Measurements from ENCODE around the gene RAE1. TPM values are rescaled to one million over a fixed set of nuclear protein-coding genes. Genes with fewer than 3 reads are reported as not detected.

RAE1 gene
- total and polyA plus RNA-seq, 2 donors (not counting 3 experiments of a cell fraction or from before 2014, with no cell fraction given) = 34.1 to 55.8 TPM

DNA sequence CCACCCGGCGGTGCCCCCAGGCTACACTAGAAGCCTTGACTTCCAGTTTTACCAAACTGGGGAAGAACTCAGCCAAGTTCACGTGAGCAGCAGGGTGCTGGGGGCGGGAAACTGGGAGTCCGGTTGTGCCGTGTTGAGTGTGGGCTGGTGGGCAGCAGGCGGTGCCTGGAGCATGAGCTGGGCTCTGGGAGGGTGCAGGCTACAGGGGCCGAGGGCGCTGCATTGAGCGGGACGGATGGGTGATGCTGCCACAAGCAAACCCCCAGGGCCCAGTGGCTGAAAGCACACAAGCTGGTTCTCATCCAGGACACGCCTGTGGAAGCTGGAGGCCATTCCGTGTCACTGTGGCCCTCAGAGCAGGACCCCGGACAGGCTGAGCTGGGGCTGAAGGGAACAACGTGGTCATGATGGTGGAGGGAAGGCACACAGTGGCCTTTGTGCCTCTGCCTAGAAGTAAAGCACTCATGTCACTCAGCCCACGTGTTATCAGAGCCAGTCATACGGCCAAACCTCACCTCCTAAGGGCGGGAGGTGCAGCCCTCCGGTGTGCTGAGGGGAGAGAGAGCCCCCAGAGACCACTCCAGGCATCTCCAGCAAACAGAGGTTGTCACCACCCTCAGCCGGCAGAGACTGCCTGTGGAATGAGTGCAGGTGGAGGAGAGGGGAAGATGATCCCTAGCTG is 69.7 kb downstream of the RAE1 start:
- H3K4me3 ChIP-seq (replicated peaks in 1 of 3; ENCODE audit: insufficient read depth in 1 of 3, low read depth in 1 of 3, low read length in 3 of 3) = no peak overlapping the region
- H3K79me2 ChIP-seq (ENCODE audit: control insufficient read depth, insufficient read depth, low read length) = no peaks in the 10 kb centered on the region
- H3K27me3 ChIP-seq (ENCODE audit: control insufficient read depth in 2 of 2, insufficient read depth in 2 of 2, low read length in 2 of 2) = no peaks in the 10 kb centered on the region
- ChIA-PET CTCF (no interaction called here), POLR2A (no interaction called here)
- DNase-seq (ENCODE audit: low read depth, low spot score) (no peak), FAIRE-seq (no peak)
- BruUV-seq (replicated peaks) = no TSS peak
- no peaks in the 10 kb centered on the region for H3K9me1 ChIP-seq (replicated peaks; ENCODE audit: control insufficient read depth, extremely low read depth, insufficient read depth, low read length)
- TF ChIP-seq POLR2AphosphoS5 (IDR thresholded peaks at IDR 0.05; ENCODE audit: insufficient read depth, low read depth, low read length) = no peak
- TF ChIP-seq, protein P1, sequence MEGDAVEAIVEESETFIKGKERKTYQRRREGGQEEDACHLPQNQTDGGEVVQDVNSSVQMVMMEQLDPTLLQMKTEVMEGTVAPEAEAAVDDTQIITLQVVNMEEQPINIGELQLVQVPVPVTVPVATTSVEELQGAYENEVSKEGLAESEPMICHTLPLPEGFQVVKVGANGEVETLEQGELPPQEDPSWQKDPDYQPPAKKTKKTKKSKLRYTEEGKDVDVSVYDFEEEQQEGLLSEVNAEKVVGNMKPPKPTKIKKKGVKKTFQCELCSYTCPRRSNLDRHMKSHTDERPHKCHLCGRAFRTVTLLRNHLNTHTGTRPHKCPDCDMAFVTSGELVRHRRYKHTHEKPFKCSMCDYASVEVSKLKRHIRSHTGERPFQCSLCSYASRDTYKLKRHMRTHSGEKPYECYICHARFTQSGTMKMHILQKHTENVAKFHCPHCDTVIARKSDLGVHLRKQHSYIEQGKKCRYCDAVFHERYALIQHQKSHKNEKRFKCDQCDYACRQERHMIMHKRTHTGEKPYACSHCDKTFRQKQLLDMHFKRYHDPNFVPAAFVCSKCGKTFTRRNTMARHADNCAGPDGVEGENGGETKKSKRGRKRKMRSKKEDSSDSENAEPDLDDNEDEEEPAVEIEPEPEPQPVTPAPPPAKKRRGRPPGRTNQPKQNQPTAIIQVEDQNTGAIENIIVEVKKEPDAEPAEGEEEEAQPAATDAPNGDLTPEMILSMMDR (IDR thresholded peaks at IDR 0.05; ENCODE audit: extremely low read depth in 1 of 2, insufficient read depth in 1 of 2, low read depth in 1 of 2, low read length in 2 of 2) = no peak
- no peak for TF ChIP-seq EZH2 (IDR thresholded peaks at IDR 0.05; ENCODE audit: borderline replicate concordance, low read depth, low read length, severe bottlenecking)
- TF ChIP-seq JUN (IDR thresholded peaks at IDR 0.05; ENCODE audit: borderline replicate concordance, insufficient read depth, insufficient read length, low read depth) = no peak
- TF ChIP-seq GATA2 (IDR thresholded peaks at IDR 0.05; ENCODE audit: insufficient read depth, insufficient read length, low read depth, low read length) = no peak
- TF ChIP-seq POLR2A (IDR thresholded peaks at IDR 0.05; ENCODE audit: low read depth, low read length) = no peak
- intact Hi-C loops (cut with micrococcal nuclease) (no loop called here), dilution Hi-C loops (cut with MboI; ENCODE audit: extremely low pct_ligation_motif_present, low sequenced_read_pairs) (no loop called here)
- H3K4me2 ChIP-seq (ENCODE audit: insufficient read depth, low read length) = no peak overlapping the region
- H4K20me1 ChIP-seq (replicated peaks; ENCODE audit: control insufficient read depth, extremely low read depth, insufficient read depth, low read length) = no peaks in the 10 kb centered on the region
- no peak overlapping the region for H2AFZ ChIP-seq (ENCODE audit: low read depth, low read length)
- no peaks in the 10 kb centered on the region for H3K9me3 ChIP-seq (replicated peaks; ENCODE audit: control insufficient read depth, insufficient read depth, low read length)
- H3K9ac ChIP-seq (replicated peaks; ENCODE audit: extremely low read depth, insufficient read depth, low read length) = no peak overlapping the region
- no peaks in the 10 kb centered on the region for H3K4me1 ChIP-seq (ENCODE audit: control insufficient read depth, extremely low read depth, insufficient read depth, low read length)
- no peak overlapping the region for H3K27ac ChIP-seq (ENCODE audit: insufficient read depth, low read depth, low read length)
- H3K36me3 ChIP-seq (ENCODE audit: control insufficient read depth in 2 of 2, extremely low read depth in 1 of 2, insufficient read depth in 2 of 2, low read length in 2 of 2) = no peaks in the 10 kb centered on the region
